IMR-90 (cell line): Measurements from ENCODE around the gene RETN. TPM values are rescaled to one million over a fixed set of nuclear protein-coding genes. Genes with fewer than 3 reads are reported as not detected.

Experiments
- ATAC-seq: fragments of 200-7000 bp; cut with Tn5 transposase; 2 replicates; pipeline ENCODE4 v1.9.1; 2020; ENCODE audit warnings: low read depth, mild to moderate bottlenecking, moderate library complexity
- BruUV-seq: library from RNA; stranded (reverse); fragments of 400-500 nt; replicated peaks from 2 replicates; lab custom pipeline; 2021; lab: Mats Ljungman, UMichigan
- CTCF ChIA-PET: fragments of 300-600 bp; formaldehyde crosslinking; extraction: SDS; loops from one replicate; lab custom pipeline; 2021; ENCODE audit warnings: antibody characterized with exemption; lab: Yijun Ruan, JAX
- POLR2A ChIA-PET: fragments of 300-600 bp; sonication (Branson Sonifier 250); formaldehyde crosslinking; loops from one replicate; lab custom pipeline; 2022; ENCODE audit warnings: antibody characterized with exemption; ENCODE audit not compliant: unreplicated experiment; lab: Charles Lee
- DNase-seq: peaks from one replicate; pipeline ENCODE4 v3.0.0; 2013
- H2AFZ ChIP-seq: replicated peaks from 2 replicates; pipeline ENCODE3; 2013; ENCODE audit warnings: low read length, mild to moderate bottlenecking; ENCODE audit not compliant: poor library complexity
- H2AK5ac ChIP-seq: 2 replicates; pipeline ENCODE4 v1.6.1; 2013; ENCODE audit warnings: low read depth, low read length, inconsistent platforms
- H2AK9ac ChIP-seq: replicated peaks from 2 replicates; pipeline ENCODE3; 2013; ENCODE audit warnings: mild to moderate bottlenecking, low read depth, low read length, moderate library complexity; ENCODE audit not compliant: poor library complexity
- H2BK120ac ChIP-seq: 2 replicates; pipeline ENCODE4 v1.6.1; 2013; ENCODE audit warnings: low read depth, low read length, inconsistent platforms
- H2BK15ac ChIP-seq: 3 replicates; pipeline ENCODE4 v1.6.1; 2013; ENCODE audit warnings: low read depth, low read length, inconsistent platforms
- H2BK20ac ChIP-seq: 2 replicates; pipeline ENCODE4 v1.6.1; 2013; ENCODE audit warnings: low read depth, mild to moderate bottlenecking, inconsistent platforms, low read length, moderate library complexity
- H2BK5ac ChIP-seq: 2 replicates; pipeline ENCODE4 v1.6.1; 2013; ENCODE audit warnings: mild to moderate bottlenecking, low read depth, low read length, inconsistent platforms; ENCODE audit not compliant: poor library complexity, severe bottlenecking
- H3K14ac ChIP-seq: replicated peaks from 2 replicates; pipeline ENCODE4 v1.6.1; 2013; ENCODE audit warnings: low read depth, low read length, inconsistent platforms
- H3K18ac ChIP-seq: 2 replicates; pipeline ENCODE4 v1.6.1; 2013; ENCODE audit warnings: low read depth, low read length, control low read depth
- H3K23ac ChIP-seq: 2 replicates; pipeline ENCODE4 v1.6.1; 2013; ENCODE audit warnings: low read depth, low read length, inconsistent platforms
- H3K27ac ChIP-seq: 2 replicates; pipeline ENCODE4 v1.5.1; 2013; ENCODE audit warnings: mild to moderate bottlenecking, control low read depth, low read length; ENCODE audit not compliant: insufficient read depth
- H3K27me3 ChIP-seq: 2 replicates; pipeline ENCODE4 v1.6.1; 2013; ENCODE audit warnings: low read length; ENCODE audit not compliant: control insufficient read depth, insufficient read depth
- H3K36me3 ChIP-seq: 2 replicates; pipeline ENCODE4 v1.6.1; 2013; ENCODE audit warnings: low read length, mixed read lengths; ENCODE audit not compliant: control insufficient read depth, insufficient read depth
- H3K4ac ChIP-seq: 2 replicates; pipeline ENCODE4 v1.6.1; 2013; ENCODE audit warnings: low read depth, low read length, inconsistent platforms
- H3K4me1 ChIP-seq: 2 replicates; pipeline ENCODE4 v1.6.1; 2013; ENCODE audit warnings: low read length, mixed read lengths; ENCODE audit not compliant: control insufficient read depth, insufficient read depth
- H3K4me2 ChIP-seq: 2 replicates; pipeline ENCODE4 v1.6.1; 2013; ENCODE audit warnings: low read depth, mild to moderate bottlenecking, control low read depth, low read length, moderate library complexity
- H3K4me3 ChIP-seq: 2 replicates; pipeline ENCODE4 v1.5.1; 2013; ENCODE audit warnings: low read depth, mild to moderate bottlenecking, control low read depth, low read length, moderate library complexity; ENCODE audit not compliant: insufficient read depth
- H3K56ac ChIP-seq: 2 replicates; pipeline ENCODE4 v1.6.1; 2013; ENCODE audit warnings: low read length, inconsistent platforms; ENCODE audit not compliant: insufficient read depth; ENCODE audit errors: extremely low read depth
- H3K79me1 ChIP-seq, 2 experiments: 2 replicates each; pipeline ENCODE4 v1.6.1; 2013; ENCODE audit warnings: low read length in 2 of 2, inconsistent platforms in 1 of 2, low read depth in 1 of 2
- H3K9ac ChIP-seq: 2 replicates; pipeline ENCODE4 v1.6.1; 2013; ENCODE audit warnings: low read depth, low read length, control low read depth
- H3K9me1 ChIP-seq: 2 replicates; pipeline ENCODE4 v1.6.1; 2013; ENCODE audit warnings: low read length, inconsistent platforms; ENCODE audit not compliant: insufficient read depth
- H3K9me3 ChIP-seq: 2 replicates; pipeline ENCODE4 v1.6.1; 2013; ENCODE audit warnings: low read length; ENCODE audit not compliant: control insufficient read depth, insufficient read depth
- H4K20me1 ChIP-seq: 2 replicates; pipeline ENCODE4 v1.6.1; 2013; ENCODE audit warnings: low read length, inconsistent platforms; ENCODE audit not compliant: insufficient read depth
- H4K5ac ChIP-seq: 2 replicates; pipeline ENCODE4 v1.6.1; 2013; ENCODE audit warnings: mild to moderate bottlenecking, low read depth, low read length, control low read depth
- H4K8ac ChIP-seq, 2 experiments: 2 replicates each; pipeline ENCODE4 v1.6.1; 2013; ENCODE audit warnings: low read depth in 2 of 2, low read length in 2 of 2, control low read depth in 1 of 2, inconsistent platforms in 1 of 2
- H4K91ac ChIP-seq: 2 replicates; pipeline ENCODE4 v1.6.1; 2013; ENCODE audit warnings: low read depth, low read length, inconsistent platforms; ENCODE audit not compliant: insufficient read depth
- CEBPB ChIP-seq: IDR thresholded peaks from 2 replicates; pipeline ENCODE4 v1.6.1; 2012; ENCODE audit warnings: low read depth, low read length, improper control_type of control experiment
- ELK1 ChIP-seq: fragments of 150-350 bp; IDR thresholded peaks from 2 replicates; pipeline ENCODE4 v1.6.1; 2016; ENCODE audit warnings: low read depth, mild to moderate bottlenecking, low read length, moderate library complexity, borderline replicate concordance
- MAZ ChIP-seq: IDR thresholded peaks from 2 replicates; pipeline ENCODE4 v1.6.1; 2012; ENCODE audit warnings: low read depth, mild to moderate bottlenecking, low read length, improper control_type of control experiment, moderate library complexity, borderline replicate concordance
- NFE2L2 ChIP-seq: fragments of 150-350 bp; IDR thresholded peaks from 2 replicates; pipeline ENCODE4 v1.6.1; 2016; ENCODE audit warnings: low read depth, mild to moderate bottlenecking, low read length
- POLR2A ChIP-seq: IDR thresholded peaks from 2 replicates; pipeline ENCODE4 v1.6.1; 2012; ENCODE audit warnings: mild to moderate bottlenecking, low read depth, low read length
- RCOR1 ChIP-seq: IDR thresholded peaks from 2 replicates; pipeline ENCODE4 v1.6.1; 2012; ENCODE audit warnings: mild to moderate bottlenecking, low read length, improper control_type of control experiment; ENCODE audit not compliant: insufficient replicate concordance
- WGBS, 2 experiments: methylation state at CpG; one replicate each; pipeline versions ENCODE4 v1.1.5 to v1.1.7; 2013; ENCODE audit warnings: missing lambda C conversion rate in 2 of 2; ENCODE audit not compliant: insufficient read length in 1 of 2; ENCODE audit errors: extremely low coverage in 2 of 2; 5-methylcytosine and 5-hydroxymethylcytosine counted together
- dilution Hi-C: fragments of 300-500 bp; cut with HindIII; formaldehyde crosslinking; loops from one replicate; pipeline ENCODE4 v1.14.3; 2018; ENCODE audit warnings: low sequenced_read_pairs; ENCODE audit not compliant: unreplicated experiment
- in situ Hi-C: fragments of 300-500 bp; cut with MboI; formaldehyde crosslinking; loops from 3 replicates; pipeline ENCODE4 v1.14.3; 2019; ENCODE audit warnings: low sequenced_read_pairs, inconsistent platforms, mixed read lengths
- intact Hi-C: fragments of 100-400 bp; cut with micrococcal nuclease; formaldehyde crosslinking; loops from 2 replicates; pipeline ENCODE4 v1.10.0; 2022
- polyA plus RNA-seq, 3 experiments: library from polyadenylated mRNA; depleted of rRNA; stranded (reverse); fragments of >200 nt; gene quantifications; 2 replicates each; pipeline ENCODE4 v1.2.3, GENCODE V29; 2012; ENCODE audit warnings: low replicate concordance in 1 of 3
- total RNA-seq: library from RNA; depleted of rRNA; stranded (reverse); fragments of >200 nt; gene quantifications from 2 replicates; pipeline ENCODE4 v1.2.3, GENCODE V29; 2012

Gene RETN
- total and polyA plus RNA-seq, 2 of the 4 experiments (the other 2 are of a cell fraction), result not detected

GRCh38 chr19:7716762-7717161 is 47.9 kb downstream of the RETN start:
- H2AK5ac ChIP-seq, result no peak overlapping the region
- H2BK15ac ChIP-seq, result no peak overlapping the region
- WGBS, 2 experiments, result no CpG with 5 or more reads among the region's 1 CpG
- no peak overlapping the region for H3K23ac ChIP-seq
- no peak overlapping the region for H4K5ac ChIP-seq
- dilution Hi-C loops, result no loop called here
- H3K4me3 ChIP-seq, result no peak overlapping the region
- intact Hi-C loops, result no loop called here
- H3K18ac ChIP-seq, result no peak overlapping the region
- no peak for DNase-seq
- H2BK5ac ChIP-seq, result no peak overlapping the region
- ChIA-PET POLR2A (no interaction called here), CTCF (no interaction called here)
- H3K4ac ChIP-seq, result no peak overlapping the region
- ATAC-seq, result no peak
- H3K4me1 ChIP-seq, result no peaks in the 10 kb centered on the region
- no peaks in the 10 kb centered on the region for H3K36me3 ChIP-seq
- H4K8ac ChIP-seq, result no peak overlapping the region
- H3K4me2 ChIP-seq, result no peak overlapping the region
- in situ Hi-C loops, result no loop called here
- H2AFZ ChIP-seq, result no peak overlapping the region
- H3K27me3 ChIP-seq, result peaks cover 4% of the 10 kb centered on the region
- no peak overlapping the region for H3K14ac ChIP-seq
- no TSS peak for BruUV-seq
- H2BK20ac ChIP-seq, result no peak overlapping the region
- peaks cover 2% of the 10 kb centered on the region; the same call in 1 of the 2 replicates for H3K9me3 ChIP-seq
- no peaks in the 10 kb centered on the region for H3K79me1 ChIP-seq
- H3K9ac ChIP-seq, result no peak overlapping the region
- no peak overlapping the region for H4K91ac ChIP-seq
- no peaks in the 10 kb centered on the region for H3K9me1 ChIP-seq
- no peak overlapping the region for H2BK120ac ChIP-seq
- H2AK9ac ChIP-seq, result no peak overlapping the region
- H4K20me1 ChIP-seq, result no peaks in the 10 kb centered on the region
- no peak overlapping the region for H3K56ac ChIP-seq
- no peak for TF ChIP-seq RCOR1
- TF ChIP-seq CEBPB, result no peak
- no peak for TF ChIP-seq NFE2L2
- no peak for TF ChIP-seq MAZ
- TF ChIP-seq POLR2A, result no peak
- TF ChIP-seq ELK1, result no peak
- no peak overlapping the region for H3K27ac ChIP-seq
